ENCODE measurements around the gene MPHOSPH9.

Gene MPHOSPH9

DNA sequence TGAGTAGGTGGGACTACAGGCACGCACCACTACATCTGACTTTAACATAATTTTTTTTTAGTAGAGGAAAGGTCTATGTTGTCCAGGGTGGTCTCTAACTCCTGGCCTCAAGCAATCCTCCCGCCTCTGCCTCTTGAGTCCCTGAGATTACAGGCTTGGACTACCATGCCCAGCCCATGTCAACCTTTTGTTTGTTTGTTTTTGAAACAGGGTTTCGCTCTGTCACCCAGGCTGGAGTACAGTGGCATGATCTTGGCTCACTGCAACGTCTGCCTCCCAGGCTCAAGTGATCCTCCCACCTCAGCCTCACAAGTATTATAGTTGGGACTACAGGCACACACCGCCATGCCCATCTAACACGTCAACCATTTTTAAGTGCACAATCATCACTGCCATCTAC, 111.3 kb downstream of the MPHOSPH9 start:
- DNase-seq: no peak

DNA sequence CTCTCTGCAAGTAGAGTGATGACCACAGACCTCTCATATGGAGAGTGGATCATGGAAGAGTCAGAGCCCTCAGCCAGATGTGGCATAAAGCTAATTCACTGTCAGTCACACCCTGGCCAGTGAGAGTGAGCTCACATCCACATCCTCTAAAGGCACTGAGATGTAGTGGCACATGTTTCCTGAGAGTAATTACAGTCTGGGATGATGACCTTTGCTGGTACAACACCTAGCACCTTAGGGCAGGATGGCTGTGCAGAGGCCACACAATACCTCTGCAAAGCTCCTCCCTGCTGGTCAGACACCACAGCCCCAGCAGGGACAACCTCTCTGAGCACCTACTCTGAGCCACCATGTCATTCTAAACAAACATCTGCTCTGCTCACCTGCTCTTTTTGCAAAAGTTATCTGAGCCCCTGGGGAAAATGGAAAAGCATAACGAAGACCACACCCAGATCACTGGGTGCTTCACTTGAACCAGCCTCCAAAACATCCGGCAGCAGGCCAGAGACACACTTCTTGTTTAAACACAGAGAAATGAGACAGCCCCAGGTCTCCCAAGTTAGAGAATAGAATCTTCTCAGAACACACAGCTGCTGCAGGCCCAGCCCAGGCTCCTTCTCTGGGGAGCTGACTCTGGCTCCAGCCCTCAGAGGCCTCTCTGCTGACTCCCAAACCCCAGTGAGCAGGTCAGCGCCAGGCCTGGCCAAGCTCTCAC, 112.3 kb downstream of the MPHOSPH9 start:
- peak; percentile 56 for DNase-seq

DNA sequence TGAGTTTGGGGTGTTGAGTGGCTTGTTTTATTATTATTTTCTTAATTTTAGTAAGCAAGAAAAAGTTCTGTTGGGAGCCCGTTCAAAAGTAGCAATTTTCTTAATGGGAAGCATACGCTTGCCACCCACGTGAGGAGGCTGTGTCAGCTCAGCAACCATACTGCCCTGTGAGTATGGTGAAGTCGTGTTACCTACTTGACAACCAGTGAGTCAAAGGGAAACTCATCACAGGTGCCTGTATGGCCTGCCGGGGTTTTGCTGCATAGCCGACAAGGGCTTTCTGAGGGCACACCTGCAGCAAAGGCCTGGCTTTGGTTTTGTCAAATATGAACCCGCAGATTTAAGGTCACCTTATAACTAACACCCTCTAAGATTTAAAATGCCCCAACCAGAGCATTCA, 113.1 kb downstream of the MPHOSPH9 start:
- peak; percentile 73 for DNase-seq

DNA sequence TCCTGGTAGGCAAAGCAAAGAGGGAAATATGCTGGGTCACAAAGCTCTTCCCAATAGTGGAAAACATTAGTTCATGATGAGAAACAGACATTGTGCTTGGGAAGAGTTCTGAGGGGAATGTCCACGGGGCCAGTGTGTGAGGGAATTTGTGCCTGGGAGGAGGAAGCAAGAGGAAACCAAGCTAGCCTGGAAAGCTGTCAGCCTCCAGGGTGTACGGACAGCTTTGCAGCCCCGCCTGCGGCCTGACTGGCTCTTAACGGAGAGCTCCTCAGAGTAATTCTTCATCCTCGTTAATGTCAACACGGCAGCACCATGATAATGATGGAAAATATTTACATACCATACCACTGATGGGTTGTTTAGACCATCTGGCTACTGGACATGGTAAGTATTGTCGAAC, 114.4 kb downstream of the MPHOSPH9 start:
- no peak for DNase-seq

DNA sequence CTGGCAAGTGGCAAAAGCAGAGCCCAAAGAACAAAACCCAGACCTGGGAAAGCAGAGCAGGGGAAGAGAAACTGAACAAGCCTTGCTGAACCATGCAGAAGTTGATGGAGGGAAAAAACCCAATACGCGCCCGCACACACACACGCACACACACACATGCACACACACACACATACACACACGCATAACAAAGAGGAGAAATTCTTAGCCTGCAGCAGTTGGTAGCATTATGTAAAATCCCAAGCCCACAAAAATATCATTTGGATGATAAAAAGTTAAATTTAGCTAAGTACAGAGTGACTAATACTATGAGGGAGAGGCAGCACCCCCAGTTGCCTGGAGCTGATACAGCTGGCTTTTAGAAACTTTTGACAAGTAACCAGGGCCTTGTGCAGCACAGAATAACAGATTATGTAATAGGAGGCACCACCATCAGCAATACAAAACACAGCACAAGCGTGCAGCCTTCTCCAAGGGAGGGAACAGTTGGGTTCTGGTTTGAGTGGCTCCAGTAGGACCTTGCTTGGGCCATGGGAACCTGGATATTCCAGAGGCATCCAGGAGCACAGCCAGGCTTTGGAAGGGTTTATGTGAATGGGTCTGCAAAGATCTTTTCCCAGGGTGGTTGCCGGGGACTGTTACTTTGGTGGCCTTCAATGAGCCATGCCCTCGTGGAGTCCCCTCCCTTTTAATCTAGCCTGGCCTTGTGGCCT, 117.4 kb downstream of the MPHOSPH9 start:
- DNase-seq: no peak

DNA sequence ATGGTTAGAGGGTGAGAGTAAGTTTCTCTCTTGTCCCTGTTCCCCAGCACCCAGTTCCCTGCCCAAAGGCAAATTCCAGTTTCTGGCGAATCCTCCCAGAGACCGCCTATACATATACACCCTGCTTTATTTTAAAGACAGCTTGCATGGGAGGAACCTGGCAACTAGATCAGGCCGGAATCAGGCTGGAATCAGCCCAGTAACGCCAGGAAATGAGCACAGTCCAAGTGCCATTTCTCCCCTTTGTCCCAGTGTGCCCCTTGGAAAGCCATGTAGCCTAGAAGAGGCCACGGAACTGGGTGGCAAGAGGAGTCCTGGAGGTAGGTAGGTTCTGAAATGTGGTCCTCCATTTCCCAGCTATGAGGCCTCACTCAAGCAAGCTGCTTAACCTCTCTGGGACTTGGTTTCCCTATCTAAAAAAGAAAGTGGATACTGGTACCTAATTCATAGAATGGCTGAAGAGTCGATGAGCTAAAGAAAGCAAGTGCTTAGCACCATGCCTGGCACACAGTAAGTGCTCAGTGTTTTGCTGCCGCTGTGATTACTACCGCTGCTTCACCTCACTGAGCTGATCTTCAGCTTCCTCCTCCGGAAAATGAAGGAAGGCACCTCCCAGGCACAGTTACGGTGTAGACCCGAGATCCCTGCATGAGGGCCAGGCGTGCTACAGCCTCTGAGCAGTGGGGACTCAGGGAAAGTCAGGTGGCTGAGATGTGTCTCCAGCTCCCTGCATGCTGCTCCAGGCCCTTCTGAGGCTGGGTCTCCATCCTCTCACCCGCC, 118.4 kb downstream of the MPHOSPH9 start:
- no peak for DNase-seq

DNA sequence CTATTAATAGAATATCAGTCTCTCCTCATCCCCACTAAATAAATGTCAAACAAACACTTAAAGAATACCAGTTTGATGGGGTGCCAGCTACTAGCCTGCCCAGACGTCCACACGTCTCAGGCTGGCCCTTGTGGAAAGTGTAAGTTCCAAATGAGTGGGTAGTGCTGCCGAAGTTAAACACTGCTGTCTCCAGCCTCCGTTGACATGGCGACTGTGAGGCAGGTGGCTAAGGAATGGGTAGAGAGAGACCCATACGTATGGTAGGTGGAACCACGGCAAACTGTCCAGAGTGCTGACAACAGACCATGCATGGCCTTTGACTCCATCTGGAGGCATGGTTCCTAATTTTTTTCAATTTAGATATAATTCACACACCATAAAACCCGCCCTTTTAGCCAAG, 119.9 kb downstream of the MPHOSPH9 start:
- no peak for DNase-seq

DNA sequence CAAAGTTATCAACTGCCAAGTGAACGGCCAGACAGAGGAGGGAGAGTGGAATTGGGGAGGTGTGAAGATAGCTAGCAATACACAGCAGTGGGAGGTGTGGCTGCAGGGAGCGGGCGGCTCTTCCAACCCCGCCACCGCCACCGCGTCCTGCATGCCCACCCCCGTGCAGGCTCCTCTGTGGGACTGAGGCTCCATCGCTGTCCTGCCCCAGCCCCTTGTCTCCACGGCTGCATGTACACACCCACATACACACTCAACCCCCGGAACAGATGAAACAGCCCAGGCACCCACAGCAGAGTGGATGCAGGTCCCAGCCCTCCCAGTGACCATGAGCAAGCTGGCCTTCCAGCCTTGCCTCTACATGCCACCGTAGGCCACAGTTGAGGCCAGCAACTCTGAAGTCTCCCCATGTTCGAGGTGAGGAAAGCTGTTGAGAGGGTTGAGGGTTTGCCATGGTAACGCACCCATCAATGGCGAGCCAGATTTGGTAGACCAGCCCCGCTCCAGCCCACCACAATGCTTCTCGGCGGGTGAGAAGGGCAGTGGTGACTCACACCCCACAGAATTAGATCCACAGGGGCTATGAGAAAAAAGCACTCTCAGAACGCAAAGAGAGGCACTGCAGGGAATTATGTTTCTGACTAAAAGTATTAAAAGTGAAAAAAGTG, 121.3 kb downstream of the MPHOSPH9 start:
- DNase-seq: no peak

DNA sequence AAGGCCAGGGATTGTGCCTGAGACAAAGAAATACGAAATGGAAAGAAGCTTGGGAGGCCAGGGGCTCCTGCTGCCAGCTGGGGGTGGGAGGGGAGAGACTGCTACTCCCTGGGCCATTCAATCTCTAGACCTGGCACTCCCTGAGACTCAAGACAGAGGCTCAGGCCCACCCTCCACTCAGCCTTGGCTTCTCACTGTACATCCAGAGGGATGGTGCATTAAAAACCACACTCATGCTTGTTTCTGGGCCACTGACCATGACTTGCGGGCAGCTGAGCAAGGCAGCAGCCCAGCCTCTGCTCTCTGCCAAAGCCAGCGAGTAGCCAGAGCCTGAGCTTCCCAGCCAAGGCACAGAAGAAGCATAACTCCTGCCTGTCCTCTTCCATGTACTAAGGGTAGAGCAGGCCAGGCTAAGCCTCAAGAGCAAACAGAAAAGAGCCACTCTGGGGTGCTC, 123.6 kb downstream of the MPHOSPH9 start:
- no peak for DNase-seq

DNA sequence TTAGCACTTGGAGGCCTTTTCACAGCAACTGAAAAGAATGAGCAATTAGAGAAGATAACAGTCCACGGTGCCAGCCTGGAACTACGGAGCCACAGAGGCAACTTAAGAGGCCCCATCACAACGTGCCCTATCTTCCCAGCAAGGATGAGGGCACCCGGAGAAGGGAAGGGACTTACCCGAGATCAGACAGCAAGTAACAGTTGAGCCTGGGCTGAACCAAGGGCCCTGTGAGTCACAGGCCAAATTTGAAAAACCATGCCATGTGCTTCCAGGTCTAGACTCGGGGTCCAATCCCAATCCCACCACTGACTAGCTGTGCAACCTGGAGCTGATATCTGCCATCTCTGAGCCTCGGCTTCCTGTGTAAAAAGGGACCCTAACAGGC, 124.3 kb downstream of the MPHOSPH9 start:
- DNase-seq: no peak

DNA sequence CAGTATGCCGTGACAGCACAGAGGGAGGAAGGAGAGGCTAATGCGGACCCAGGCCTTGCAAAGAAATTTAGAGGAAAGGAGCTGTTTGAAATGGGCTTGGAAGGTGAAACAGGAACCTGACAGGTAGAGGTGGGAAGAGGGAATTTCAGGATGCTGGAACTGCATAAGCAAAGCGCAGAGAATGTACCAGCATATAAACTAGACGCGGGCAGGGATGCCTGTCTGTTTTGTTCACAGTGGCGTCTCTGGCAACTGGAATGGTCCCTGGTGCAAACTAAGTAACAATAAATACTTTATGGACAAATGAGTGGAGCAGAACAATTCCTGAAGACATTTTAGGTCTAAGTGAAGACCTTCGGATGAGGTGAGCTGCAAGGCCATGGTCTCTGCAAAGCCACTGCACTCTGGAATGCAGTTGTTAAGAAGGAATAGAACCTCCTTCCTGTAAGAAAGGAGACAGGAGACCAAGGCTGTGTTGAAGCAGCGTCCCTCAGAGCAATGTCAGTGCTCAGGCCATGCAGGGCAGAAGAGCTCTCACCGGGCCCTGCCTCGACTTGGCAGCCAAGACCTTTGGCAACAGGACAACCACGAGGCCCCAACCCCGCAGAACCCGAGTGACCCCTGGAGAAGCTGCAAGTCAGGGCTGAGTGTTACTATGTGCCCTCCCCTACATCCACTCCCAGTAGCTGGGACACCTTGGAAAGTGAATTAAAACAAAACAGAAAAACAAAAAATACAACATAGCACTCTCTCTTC, 124.8 kb downstream of the MPHOSPH9 start:
- no peak for DNase-seq

DNA sequence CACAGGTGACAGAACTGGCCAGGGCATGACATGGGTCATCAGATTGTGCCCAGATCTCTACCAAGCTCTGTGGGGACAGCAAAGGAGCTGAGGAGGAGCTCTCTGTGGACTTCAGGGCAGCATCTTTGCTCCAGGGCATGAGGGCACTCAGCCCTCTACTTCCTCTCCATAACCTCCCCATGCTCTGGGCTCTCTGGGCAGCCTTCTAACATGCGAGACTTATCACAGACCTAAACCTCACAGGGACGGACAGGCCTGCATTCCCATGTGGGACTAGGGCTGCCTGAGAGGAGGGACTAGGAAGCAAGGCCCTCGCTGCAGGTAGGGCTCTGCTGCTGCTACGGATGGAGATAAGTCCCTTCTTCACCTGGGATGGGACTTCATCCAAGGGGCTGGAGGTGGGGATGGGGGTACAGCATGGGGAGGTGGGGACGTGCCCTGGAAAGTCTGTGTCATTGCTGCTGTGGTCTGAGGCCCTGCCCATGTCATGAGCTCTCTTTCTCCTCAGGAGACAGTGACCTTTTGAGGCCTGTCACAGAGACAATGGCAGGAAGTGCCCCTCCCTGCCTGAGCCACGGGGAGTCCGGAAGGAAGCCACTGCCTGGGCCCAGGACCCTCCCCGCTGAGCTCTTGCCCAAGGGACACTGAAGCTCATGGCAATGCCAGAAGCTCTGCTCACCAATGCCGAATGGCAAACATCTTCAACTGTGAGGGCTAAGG, 126.1 kb downstream of the MPHOSPH9 start:
- DNase-seq: peak; percentile 65

DNA sequence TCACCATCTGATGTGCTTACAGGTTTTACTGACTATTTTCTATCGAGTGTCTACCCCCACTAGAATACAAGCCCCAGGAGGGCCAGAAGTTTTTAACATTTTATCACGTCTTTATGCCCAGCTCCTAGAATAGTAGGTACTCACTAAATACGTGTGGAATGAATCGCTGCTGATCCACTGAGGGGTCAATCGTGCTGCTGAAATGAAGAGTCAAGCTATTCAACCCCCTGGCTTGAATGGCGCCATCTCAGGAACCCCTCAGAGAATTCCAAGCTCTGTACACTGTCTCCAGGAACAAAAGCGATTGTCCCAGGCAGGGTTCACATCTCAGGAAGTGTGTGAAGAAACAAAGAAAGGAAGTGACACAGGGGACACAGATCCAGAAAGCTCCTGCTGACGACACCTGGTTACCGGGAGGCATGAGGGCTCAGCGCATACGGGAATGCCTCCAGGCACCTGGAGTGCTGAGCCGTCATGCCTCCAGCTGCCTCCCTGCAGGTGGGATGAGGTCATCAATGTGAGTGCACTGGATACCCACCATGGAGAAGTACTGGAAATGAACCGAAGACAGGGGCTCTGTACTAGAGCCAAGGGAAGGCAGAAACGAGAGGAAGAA, 127.6 kb downstream of the MPHOSPH9 start:
- no peak for DNase-seq

DNA sequence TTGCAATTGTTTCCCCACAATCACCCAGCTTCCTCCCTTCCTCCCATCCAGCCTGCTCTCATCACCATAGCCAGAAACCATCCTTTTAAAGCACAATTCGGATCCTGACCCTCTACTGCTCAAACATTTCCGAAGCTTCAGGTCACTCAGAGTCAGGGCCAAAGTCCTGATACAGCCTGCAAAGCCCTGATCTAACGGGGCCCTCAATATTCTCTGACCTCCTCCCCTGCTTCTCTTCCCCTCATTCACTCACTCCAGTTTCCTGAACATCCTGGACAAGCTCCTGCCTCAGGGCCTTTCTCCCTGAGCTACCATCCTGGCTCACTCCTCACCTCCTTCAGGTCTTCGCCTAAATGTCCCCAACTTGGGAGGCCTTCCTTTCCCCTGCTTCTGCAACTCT, 128.1 kb downstream of the MPHOSPH9 start:
- DNase-seq: no peak
